Stimulated activated CD8-positive, alpha-beta memory T cell treated with anti-CD3 and anti-CD28 coated beads, Interleukin-12 subunit alpha, Interleukin-12 subunit beta, amount 100 ng/mL, for 1 hour (primary cell): ENCODE data around the gene PTPRG.

Experiments
- DNase-seq: peaks from one replicate; pipeline ENCODE4 v3.0.0-alpha.2; 2020; ENCODE audit warnings: low read depth

PTPRG gene

DNA sequence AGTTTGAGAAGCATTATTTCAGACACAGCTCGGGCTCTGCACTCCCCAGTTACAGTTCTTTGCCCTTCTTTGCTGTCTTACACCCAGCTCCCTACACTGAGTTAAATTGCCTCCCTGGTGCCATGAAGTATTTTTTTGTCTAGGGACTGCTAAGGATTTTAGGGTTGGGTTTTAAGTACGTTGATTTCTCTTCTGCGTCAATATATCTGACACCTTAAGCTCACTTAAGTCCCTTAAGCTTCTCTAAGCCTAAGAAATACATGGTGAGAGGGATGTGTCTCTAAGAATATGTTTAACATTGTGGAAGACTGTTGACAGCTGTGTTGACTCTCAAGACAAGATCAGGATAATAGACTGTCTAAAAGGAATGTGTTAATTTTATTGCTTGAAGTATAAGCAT lies 400.5 kb downstream of the PTPRG start:
- no peak for DNase-seq

GRCh38 chr3:61964566-61964965 lies 403.2 kb downstream of the PTPRG start:
- no peak for DNase-seq

DNA sequence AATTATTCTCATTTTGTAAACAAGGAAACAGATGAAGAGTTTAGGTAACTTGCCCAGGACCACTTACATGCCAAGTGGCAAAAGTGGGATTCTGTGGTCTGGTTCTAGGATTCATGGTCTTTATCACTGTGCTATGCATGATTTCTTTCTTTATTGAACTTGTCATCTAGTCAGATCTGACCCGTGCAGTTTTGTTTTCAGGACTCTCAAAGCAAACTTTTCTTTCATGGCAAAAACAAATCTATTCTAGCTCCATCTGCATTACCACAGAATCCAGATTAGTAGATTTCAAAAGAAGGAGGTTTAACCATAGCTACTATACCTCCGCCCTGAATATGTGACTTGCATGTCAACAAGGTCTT lies 404.4 kb downstream of the PTPRG start:
- no peak for DNase-seq

DNA sequence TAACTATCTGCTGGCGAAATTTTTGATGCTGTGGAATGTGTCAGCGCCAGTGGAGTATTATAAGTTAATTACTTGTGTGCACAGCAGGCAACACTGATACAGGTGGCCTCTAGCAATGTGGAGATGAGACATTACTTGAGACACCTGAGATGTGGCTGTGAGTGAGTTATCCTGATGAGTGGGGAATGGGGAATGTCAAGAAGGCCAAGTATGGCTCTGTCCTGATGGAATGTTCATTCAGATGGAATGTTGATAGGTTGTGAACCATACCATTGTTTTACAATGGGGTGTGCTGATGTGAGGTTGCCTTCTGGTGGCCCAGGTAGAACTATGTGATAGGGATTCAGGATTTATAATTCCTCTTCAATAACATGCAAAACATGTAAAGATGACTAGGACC lies 404.8 kb downstream of the PTPRG start:
- DNase-seq: no peak

DNA sequence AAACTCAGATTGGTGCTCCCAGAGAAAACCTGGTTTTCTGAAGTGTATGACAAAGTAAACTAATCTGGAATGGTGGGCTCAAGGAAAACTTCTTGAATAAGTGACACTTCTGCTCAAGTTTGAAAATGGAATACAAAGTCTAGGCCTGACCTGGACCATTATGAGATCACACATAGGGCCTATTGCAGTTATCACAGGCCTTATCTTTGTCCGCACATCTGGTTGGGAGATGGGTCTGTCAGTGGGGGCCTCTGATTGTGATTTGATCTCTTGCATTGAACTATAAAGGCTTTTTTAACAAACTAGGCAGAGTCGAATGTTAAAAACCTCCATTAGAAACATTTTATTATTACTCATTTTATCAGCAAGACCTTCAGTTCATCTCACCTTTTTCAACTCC lies 405.6 kb downstream of the PTPRG start:
- no peak for DNase-seq

DNA sequence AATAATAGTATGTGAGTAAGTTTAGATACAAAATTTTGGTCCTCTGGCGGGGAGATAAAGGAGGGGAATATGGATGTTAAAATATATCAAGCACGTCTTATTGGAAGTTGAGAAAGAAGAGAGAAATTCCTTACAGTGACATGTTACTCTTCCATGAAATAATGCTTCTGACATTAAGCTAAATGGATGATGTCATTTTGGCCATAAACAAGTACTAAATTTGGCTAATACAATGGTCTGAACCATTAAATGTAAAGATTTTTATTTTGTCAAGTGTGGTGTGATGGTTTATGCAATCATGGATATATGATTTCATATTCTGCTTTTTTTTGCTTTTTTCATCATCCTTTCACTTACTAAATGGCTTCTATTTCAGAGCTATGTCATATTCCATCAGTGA lies 406.6 kb downstream of the PTPRG start:
- no peak for DNase-seq

DNA sequence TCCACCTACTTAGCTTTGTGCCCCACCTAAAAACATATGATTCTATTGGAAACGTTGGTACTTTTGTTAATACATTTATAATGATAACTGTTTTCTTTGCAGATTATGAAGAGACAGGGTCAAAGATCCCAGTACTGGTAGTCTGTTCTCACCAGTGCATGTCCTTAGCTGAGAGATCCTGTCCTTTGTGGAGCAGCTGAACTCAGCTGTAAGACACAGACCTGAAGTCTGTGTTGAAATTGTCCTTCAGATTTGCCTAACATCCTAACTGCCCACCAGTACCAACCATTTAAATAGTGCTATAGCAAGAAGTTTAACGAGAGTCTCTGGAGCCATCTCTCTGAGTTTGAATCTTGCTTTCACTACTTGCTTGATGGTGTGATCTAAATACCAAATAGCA lies 413.3 kb downstream of the PTPRG start:
- DNase-seq: no peak

DNA sequence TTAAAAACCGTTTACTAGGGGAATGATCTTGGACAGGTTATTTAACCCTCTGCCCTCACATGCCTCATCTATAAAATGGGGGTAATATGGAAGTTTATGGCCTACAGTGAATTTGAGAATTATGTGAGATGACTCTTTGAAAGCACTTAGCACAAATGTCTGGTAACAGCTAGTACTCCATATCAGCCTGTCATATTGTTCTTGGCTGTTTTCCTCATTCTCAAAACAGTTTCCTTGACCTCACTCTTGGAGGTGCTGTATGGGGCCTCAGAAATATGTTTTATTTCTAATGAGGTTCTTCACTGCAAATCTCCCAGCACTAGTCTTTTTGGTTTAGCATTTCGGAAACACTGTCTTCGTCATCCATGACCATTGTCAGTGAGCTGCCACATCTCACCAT lies 413.8 kb downstream of the PTPRG start:
- DNase-seq: no peak

- no peak for DNase-seq
Measured at GRCh38 chr3:61975936-61976335, 414.6 kb downstream of the PTPRG start.

- DNase-seq: no peak
Measured at GRCh38 chr3:61978460-61979419, 417.4 kb downstream of the PTPRG start.

DNA sequence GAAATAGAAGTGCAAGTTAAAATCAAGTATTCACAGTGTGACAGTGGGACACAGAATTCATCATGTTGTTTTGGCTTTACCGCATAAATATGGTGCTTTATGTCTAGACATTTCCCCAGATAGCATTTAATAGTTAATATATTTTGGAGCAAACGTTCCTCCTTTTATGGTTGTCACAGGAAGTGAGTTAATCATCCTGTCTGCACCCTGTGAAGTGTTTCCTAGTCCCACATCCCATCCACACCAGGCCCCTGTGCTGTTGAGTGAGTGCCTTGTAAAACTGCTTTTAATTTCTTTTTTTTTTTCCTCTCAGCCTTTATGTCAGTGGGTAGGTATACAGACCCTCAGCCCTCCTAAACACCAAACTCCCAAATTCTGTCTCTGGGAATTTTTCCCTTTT lies 418.3 kb downstream of the PTPRG start:
- DNase-seq: no peak

- DNase-seq: no peak
Measured at GRCh38 chr3:61980041-61980440, 418.7 kb downstream of the PTPRG start.

GRCh38 chr3:61981060-61981459 lies 419.7 kb downstream of the PTPRG start:
- DNase-seq: no peak

DNA sequence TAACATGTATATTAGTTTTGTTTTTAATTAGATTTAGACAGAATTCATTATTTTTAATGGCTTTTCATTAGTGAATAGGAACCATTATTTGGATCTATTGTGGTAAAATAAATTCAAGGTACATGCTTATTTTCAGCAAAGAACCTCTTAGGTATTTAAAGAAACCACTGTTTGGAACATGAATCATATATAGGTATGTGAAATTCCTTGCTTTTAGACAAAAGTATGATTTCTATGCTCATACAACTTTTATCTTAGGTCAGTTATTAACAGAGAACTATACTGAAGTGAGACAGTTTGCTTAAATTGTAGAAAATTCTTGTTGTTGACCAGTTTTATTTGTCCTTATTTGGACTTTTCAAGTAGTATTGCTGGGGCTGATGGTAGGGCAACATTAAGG lies 422.1 kb downstream of the PTPRG start:
- no peak for DNase-seq

DNA sequence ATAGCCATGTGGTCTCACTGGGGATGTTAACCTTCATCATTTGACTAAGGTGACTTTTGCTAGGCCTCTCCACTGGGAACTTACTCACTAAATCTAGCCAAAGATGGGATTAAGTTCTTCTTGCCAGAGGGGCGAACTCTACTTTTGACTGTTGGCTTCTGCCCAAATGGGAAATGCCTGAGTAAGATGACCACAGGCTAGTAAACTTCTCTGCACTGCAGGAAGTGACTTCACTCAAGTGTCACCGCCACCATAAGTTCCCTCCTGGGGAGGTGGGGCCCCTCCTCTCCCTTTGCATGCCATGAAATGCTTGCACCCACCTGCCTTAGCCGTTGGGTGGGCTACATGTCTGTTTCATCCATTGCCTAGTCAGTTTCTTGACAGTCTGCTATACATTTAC lies 423.6 kb downstream of the PTPRG start:
- DNase-seq: no peak

DNA sequence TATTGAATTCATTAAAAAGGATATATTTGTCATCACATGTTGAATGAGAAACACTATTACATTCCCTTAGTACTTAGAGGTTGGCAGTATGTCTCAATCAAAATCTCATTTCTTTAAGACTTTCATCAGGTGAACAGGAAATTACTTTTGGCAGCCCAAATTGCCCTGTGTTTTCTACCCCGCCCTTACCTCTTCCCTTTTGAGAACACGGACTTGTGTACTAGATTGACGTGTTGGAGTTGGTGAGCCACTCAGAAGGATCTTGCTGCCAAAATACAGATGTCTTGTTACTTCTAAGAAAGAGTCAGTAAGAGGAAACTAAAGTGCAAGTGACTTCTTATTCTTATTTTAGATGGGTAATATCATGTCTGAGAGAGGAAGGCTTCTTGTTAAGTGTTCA lies 425.1 kb downstream of the PTPRG start:
- no peak for DNase-seq

- no peak for DNase-seq
Measured at GRCh38 chr3:61989681-61990080, 428.3 kb downstream of the PTPRG start.

- no peak for DNase-seq
Measured at GRCh38 chr3:61990327-61991027, 429.1 kb downstream of the PTPRG start.

- DNase-seq: no peak
Measured at GRCh38 chr3:61991706-61992105, 430.3 kb downstream of the PTPRG start.

- no peak for DNase-seq
Measured at GRCh38 chr3:61996366-61996765, 435.0 kb downstream of the PTPRG start.

GRCh38 chr3:61997101-61997500 lies 435.7 kb downstream of the PTPRG start:
- no peak for DNase-seq

DNA sequence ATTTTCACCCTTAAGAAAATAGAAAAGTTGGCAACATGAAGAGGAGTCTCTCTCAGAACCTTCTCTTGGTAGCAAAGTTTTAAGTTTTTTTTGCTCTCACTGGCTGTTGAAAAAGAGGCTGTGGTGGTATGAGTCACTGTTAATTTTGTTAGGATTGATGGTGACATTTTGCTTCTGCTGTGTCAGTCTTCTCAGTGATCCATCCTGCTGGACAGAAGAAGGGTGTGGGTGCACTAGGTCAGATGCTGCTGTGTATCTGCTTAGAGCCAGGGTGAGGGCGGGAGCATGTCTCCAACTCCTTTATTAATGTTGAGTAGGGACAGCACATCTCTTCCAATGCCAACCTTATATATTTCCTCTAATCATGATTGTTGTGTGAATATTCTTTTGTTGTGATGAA lies 442.5 kb downstream of the PTPRG start:
- no peak for DNase-seq

- no peak for DNase-seq
Measured at GRCh38 chr3:62007036-62007435, 445.7 kb downstream of the PTPRG start.

DNA sequence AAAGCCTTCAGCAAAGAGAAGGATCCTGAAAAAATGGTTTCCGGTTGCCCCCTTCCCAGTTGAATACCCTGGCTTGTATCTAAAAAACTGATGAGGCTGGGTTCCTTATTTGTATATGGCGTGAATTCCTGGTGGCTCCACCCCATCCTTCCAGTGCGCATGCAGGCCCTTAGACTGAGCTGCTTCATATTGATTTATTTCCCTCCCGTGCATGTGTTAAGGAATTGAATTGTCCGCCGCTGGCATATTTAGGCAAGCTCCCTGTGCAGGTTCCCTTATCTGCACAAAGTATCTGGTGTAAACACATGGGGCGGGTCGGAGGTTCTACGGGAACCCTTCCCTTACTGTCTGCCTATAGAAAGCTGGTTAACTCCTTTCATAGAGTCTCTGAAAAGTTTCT lies 449.6 kb downstream of the PTPRG start:
- DNase-seq: no peak
